ENCODE results near the gene LKAAEAR1.
"Not testable (repeated sequence)": the region's sequence is repeated elsewhere in the genome, so short reads cannot be mapped to it uniquely, and the experiment has no call there.

Gene LKAAEAR1

DNA sequence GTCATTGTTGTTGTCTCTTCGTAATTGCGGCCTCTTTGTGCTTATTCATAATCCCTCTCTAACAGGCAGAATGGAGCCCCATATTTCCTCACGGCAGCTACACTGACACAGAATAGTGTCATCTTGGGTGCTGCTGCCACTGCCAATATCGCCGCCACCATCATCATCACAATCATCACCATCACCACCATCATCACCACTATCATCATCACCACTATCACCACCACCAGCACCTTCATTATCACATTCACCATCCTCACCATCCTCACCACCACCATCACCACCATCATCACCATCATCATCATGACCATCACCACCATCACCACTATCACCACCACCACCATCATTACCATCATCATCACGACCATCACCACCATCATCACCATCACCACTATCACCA lies 12.3 kb upstream of the LKAAEAR1 start:
- DNase-seq = no peak

DNA sequence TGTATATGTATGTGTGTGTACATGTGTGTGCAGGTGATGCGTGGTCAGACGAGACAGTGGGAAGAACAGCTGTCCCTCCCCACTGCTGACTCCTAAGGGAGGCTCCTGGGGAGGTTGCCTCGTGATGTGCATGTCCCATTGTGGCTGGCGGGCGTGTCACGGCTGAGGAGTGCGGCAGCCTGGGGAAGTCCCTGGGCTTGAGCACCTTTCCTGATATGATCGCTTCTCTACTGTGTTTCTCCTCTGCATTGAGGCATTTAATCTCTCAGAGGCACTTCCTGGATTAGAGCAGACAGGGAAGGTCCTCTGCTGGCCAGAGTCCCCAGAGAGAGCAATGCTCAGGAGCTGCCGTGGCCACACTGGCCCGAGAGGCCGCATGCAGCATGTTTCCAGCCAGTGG lies 11.7 kb upstream of the LKAAEAR1 start:
- no peak for DNase-seq

DNA sequence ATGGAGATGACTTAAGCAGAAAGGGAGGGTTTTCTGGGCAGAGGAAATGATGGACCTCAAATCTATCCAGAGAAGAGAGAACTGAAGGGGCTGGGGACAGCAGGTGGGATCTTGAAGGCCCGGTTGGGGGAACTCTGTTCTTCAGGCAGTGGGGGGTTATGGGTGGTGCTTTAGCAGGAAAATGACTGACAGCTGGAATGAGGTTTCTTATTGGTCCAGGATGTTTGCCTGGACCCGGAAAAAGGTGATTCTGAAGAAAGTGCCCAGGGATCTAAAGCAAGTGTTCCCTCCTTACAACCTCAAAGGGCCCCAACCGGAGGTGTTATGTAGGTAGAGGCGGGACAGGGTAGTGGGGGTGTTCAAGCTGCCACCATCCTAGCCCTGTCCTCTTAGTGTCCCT lies 11.3 kb upstream of the LKAAEAR1 start:
- DNase-seq = no peak

DNA sequence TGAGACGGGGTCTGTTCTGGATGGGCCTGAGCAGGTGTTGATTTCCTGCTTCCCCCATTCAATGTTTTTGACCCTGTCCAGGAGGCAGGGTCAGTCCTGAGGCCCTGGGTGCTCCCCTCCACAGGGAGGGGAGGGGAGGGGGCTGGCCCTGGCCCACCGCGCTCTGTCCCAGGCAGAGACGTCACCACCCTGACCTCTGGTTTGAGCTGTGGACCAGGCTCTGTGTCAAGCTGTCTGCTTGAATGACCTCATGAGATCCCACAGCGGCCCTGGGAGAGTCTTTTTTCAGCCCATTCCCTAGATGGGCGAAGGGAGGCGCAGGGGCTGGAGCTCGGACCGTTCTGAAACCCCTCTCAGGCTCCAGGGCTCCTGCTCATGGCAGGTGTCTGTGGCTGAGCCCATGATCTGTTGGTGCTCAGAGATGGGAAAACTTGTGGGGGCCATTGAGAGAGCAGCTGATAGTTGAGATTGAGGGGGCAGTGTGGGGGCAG lies 8.9 kb upstream of the LKAAEAR1 start:
- no peak for DNase-seq

DNA sequence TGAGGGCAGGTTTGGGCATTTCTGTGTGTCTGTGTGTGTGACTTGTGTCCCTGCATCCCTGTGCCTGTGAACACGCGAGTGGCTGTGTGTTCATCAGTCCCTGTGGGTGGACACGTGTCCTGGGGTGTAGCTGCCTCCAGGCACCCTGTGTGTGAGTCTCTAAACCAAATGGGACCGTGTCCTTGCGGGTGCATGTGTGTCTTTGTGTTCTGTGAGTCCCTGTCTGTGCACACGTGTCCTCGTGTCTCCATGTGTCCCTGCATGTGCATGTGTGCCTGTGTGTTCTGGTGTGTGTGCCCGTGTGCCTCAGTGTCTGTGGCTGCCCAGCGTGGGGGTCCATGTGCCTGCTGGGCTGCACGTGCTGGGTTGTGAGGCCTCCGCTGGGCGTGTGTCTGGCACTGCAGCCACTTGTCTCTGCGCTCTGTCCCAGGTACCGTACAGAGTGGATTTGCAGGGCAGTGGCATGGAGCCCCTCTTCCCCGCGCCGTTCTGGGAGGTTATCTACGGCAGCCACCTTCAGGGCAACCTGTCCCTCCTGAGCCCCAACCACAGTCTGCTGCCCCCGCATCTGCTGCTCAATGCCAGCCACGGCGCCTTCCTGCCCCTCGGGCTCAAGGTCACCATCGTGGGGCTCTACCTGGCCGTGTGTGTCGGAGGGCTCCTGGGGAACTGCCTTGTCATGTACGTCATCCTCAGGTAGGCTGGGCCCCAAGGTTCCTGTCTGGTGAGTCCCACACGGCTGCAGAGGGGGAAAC lies 8.2 kb upstream of the LKAAEAR1 start:
- no peak for DNase-seq

DNA sequence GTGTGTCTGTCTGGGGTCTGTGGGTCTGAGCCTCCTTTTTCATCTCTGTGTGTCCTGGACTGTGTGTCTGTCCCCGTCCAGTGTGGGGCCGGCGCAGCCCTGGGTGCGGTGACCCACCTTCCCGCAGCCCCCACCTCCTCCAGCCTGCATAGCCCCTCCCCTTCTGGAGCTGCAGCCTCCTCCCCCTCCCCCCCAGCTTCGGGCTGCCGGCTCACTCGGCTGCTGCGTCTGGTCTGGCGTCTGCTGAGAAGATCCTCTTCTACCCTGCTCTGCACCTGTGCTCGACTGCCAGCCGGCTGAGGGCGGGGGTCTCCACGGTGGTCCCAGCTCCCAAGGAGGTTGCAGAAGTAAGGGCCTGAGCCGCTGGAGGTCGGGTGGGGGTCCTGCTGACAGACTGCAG lies 7.6 kb upstream of the LKAAEAR1 start:
- no peak for DNase-seq

DNA sequence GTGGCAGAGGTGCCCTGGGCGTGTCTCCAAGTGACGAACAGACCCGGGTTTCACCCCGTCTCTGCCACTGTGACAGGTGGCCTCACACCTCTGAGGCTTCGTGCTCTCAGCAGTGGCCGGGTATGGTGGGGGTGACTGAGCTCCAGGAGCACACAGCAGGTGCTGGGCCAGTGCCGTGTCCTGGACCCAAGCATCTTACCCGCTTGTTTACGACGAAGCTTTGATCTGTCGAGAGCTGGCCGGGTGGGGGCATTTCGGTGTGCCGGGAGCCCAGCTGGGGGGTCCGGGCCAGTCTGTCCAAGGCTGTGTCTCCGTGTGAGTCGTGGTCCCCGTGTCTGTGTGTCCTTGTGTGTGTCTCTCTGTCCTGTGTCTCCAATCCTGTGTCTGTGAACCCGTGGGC lies 7.1 kb upstream of the LKAAEAR1 start:
- no peak for DNase-seq

DNA sequence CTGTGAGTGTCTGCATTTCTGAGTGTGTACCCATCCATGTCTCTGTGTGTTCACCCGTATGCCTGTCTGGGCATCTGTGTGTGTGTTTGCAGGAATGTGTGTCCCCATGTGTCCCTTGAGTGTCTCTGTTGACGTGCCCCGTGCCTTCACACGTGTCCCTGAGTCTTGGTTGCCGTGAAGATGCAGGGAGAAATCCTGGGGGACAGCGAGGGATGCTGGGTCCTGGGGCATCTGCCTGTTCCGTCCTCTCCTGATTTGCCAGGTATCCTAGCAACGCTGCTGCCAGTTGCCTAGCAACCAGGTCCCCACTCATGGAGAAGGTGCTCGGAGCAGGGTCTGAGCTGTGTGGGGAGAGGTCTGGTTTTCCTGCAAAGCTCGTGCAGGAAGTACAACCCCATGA lies 6.0 kb upstream of the LKAAEAR1 start:
- DNase-seq = no peak

DNA sequence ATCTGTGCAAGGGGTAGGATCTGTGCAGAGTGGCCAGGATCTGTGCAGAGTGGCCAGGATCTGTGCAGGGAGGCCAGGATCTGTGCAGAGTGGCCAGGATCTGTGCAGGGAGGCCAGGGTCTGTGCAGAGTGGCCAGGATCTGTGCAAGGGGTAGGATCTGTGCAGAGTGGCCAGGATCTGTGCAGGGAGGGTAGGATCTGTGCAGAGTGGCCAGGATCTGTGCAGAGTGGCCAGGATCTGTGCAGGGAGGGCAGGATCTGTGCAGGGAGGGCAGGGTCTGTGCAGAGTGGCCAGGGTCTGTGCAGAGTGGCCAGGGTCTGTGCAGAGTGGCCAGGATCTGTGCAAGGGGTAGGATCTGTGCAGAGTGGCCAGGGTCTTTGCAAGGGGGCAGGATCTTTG lies 4.4 kb upstream of the LKAAEAR1 start:
- DNase-seq = not testable (repeated sequence)

DNA sequence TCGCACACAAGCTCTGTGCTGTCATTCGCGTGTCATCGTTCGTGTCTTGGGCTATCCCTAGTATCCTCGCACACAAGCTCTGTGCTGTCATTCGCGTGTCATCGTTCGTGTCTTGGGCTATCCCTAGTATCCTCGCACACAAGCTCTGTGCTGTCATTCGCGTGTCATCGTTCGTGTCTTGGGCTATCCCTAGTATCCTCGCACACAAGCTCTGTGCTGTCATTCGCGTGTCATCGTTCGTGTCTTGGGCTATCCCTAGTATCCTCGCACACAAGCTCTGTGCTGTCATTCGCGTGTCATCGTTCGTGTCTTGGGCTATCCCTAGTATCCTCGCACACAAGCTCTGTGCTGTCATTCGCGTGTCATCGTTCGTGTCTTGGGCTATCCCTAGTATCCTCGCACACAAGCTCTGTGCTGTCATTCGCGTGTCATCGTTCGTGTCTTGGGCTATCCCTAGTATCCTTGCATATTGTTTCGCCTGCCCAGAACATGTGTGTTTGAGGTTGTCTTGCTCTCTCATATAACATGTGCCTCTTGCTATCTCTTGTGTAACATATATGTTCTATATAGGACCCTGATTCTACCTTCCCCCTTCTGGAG lies 3.1 kb upstream of the LKAAEAR1 start:
- DNase-seq = not testable (repeated sequence)

DNA sequence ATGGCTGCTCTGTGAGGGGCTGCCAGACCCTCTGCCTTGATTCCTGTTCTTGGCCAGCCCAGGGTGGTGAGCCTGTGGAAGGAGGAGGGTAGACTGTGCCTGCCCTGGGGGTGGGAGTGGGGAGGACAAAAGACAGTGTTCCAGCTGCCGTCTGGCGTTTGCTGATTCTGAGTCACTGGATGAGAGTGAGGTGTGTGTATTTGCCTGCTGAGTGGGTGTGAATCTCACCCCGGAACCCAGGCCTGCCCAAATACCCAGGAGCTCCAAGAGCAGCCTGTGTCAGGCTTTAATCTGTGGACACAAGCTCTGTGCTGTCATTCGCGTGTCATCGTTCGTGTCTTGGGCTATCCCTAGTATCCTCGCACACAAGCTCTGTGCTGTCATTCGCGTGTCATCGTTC lies 2.6 kb upstream of the LKAAEAR1 start:
- no peak for DNase-seq

DNA sequence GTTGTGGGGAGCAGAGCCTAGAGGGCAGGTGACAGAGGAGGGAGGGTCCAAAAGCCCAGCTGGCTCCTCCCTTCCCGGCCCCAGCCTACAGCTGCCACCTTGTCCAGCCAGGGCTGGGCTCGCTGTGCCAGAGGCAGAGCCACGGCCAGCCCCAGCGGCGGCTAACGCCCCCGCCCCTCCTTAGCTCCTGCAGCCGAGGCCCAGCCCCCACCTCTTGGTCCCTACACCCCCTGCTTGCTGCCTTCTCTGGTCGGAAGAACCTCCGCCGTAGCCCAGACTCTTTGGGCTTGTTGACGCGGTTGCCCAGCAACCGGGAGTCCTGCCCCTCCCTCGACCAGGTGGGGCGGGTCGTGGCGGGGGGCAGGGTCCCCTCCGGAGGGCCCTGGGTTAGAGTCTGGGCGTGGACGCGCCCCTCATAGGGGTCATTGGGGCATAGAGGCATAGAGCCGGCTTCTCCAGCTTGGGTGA lies 521 bp upstream of the LKAAEAR1 start:
- no peak for DNase-seq

DNA sequence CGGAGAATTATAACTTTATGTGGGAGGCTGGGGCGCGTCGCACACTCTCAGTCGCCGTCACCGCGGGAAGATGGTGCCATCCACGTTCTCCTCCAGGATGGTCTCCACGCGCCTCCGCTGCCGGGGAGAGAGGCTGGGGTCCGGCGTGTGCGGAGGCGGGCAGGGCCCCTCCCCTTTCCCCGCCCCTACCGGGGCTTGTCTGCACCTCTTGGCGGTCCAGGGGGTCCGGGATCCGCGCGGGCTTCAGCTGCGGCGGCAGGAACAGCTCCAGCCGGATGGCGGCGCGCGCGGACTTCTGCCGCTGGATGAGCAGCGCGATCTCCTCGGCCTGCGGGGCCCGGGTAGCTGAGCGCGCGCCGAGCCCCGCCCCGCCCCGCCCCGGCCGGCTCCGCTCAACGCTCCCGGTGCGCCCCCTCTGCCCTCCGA lies 807 bp downstream of the LKAAEAR1 start:
- peak; percentile 38 for DNase-seq

DNA sequence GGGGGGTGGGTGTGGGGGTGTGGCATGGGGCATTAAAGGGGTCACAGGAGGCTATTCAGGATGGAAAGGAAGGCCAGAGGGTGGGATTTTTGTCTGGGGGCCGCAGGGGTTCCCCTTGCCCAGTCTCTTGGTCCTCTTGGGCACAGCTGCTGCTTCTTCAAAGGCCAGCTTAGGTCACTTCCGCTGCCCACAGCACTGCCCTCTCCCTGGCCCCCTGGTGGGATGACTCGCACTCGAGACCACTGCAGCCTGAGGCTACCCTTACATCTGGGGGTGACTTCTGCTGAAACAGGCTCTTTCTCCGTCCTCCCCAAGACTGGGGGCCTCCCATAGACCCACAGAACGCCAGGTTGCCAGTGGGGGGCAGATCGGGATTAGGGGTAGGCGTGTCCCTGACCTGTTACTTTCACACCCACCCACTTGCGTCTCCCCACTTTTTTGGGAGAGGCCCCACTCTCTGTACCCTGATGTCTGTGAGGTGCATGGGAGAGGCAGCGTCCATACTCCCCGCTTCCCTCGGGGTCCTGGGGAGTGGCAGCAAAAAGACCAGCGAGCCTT lies 1.3 kb downstream of the LKAAEAR1 start:
- DNase-seq = no peak

DNA sequence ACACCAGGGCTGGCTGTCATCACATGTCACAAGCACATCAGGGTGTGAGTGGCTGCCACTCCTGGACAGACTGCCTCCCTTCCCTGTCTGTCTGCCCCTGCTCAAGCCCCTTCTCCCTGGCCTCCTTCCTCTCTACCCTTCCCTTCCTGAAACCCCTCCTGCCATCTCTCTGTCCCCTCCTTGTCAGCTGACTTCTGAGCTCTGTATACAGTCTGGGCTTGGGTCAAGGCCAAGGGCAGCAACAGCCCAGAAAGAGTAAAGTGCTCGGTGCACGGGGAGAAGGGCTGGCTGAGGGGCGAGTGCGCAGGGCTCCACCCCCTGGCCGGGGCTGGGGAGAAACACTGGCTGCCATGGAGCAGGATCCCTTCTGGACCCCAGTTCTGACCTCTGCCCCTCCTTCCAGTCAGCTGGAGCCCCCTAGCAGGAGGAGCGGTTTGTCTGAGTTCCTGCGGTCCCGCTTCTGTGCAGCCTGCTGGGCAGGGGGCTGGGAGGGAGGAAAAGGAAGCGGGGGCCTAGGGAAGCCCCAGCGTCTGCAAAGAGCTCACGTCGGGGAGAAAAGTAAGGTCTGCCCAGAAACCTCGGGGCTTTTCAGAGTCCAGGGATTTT lies 2.0 kb downstream of the LKAAEAR1 start:
- no peak for DNase-seq

DNA sequence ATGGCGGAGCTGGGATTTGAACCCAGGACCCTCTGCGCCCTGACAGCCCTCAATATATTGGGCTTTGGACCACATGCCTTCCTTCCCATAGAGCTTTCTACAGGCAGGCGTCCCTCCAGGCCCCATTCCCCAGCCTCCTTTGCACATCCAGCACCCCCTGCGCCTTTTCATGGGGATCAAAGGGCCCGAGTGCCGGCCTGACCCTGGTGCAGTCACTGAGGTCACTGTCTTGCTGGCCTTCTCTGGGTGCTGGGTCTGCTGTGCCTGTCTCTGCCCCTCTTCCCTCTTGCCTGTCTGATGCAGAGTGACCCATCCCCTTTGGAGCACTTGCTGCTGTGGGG lies 2.6 kb downstream of the LKAAEAR1 start:
- no peak for DNase-seq

DNA sequence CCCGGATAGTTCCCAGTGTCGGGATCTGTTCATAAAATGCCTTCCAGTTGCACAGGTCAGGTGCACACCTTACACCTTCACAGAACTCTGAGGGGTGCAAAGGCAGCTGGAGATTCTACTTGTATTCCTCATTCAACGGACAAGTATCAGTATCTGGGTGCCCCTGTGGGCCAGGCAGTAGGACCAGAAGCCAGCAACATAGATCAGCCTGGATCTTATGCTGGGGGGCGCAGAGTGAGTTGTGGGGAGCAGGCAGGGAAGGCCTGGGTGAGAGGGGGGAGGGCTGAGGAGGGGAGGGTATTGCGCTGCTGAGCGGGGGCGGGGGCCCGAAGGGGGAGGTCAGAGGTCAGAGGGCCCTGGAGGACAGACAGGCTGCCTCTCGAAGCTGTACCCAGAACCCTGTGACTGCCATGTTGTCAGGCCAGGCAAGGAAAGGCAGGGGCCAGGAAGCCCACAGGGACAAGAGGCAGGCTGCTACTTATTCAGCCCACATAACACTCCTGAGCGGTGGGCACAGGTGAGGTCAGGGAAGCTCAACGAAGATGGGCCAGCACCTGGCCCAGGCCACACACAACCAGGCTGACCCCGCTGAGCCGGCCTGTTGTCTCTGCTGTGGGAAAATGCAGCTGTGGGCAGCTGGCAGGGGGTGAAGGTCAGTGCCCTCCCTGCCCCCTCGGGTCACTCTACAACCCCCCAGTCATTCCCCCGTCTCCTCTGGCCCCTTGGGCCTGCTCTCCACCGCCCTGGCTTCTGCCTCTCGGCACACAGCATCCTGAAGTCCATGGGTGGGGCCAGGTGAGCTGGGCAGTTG lies 3.2 kb downstream of the LKAAEAR1 start:
- no peak for DNase-seq

DNA sequence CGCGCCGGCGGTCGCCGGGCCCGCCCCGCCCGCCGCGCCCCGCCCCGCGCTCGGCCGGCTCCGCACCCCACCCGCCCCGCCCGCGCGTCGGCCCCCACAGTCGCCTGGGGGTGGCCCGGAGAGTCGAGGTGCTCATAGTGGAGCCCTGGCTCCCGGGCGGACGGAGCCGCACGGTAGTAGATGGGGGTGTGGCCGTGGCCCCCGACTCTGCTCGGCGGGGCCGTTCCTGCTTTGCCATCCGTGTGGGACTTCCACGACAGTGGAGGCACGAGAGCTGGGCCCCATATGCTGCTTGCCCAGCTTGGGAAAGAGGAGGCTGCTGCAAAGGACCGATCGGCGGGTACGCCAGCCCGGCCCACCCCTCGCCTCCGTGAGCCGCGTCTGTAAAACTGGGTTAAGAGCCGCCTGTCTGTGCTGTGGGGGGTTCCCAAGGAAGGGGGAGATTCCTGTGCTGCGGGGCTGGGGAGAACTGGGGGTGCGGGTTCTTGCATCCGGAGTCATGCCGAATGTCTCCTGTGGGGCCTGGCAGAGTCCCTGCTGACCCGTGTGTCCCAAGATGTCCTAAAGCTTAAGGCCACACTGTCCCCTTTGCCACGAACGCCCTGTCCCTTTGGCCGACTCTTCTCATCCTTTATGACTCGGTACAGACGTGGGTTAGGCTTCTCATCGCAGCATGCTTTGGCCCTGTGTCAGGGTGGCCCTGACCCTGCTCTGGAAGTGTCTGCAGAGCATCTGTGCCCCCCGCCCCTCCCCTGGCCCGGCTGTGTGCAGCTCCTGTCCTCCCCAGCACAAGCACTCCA lies 4.0 kb downstream of the LKAAEAR1 start, which contains the start of gene OPRL1:
OPRL1 (plus strand) TSS at position 70 of the 800 bp plus-strand sequence. CDS start 12,639 bp downstream, outside the sequence.
- DNase-seq = no peak

DNA sequence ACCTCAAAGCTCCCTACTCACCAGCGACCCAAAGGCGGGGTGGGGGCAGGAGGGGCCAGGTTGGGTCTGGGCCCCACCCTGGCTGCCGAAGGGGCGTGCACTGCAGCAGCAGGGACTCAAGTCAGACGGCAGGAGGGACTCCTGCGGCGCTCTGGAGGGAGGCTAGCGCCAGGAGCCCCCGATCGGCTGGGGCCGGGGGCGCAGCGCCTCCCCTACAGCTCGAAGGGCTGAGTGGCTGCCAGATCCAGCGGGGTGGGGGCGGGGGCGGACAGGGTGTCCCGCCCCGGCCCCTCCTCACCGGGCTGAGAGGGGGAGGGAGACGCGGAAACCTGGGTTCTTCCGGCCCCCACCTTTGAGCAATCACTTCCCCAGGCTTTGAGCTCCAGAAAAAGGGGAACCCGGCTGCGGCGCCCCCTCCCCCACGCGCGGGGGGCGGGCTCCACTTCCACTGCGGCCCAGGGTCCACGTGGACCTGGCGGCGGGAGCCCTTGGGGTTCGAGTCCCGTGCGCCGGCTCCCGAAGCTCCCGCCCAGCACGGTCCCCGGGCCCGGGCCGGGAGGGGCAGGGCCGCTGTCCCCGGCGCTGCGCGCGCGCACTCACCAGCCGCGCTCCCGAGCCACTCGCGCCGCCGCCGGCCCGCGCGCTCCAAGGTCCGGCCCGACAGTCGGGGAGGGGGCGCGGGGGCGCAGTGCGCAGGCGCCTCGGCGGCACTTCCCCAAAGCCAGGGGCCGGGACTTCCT lies 4.8 kb downstream of the LKAAEAR1 start, which contains the start of gene RGS19:
RGS19 (minus strand) TSS at position 246 of the 740 bp plus-strand sequence. CDS start 2,632 bp downstream, outside the sequence.
- DNase-seq = no peak

DNA sequence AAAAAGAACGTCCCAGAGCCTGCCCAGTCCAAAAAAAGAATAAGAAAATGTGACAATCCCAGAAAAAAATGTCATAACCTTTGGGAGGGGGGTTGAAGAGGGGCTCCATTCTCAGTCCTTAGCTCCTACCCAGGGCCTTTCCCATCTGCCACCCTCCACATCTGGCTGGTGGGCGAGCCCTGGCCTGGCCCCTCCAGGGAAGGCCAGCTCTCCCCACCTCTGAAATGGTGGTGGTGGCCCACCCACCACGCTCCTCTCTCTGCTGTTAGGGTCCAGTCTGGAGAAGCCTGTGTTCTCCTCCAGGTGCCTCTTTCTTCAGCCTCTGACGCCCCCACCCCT lies 5.3 kb downstream of the LKAAEAR1 start:
- no peak for DNase-seq

DNA sequence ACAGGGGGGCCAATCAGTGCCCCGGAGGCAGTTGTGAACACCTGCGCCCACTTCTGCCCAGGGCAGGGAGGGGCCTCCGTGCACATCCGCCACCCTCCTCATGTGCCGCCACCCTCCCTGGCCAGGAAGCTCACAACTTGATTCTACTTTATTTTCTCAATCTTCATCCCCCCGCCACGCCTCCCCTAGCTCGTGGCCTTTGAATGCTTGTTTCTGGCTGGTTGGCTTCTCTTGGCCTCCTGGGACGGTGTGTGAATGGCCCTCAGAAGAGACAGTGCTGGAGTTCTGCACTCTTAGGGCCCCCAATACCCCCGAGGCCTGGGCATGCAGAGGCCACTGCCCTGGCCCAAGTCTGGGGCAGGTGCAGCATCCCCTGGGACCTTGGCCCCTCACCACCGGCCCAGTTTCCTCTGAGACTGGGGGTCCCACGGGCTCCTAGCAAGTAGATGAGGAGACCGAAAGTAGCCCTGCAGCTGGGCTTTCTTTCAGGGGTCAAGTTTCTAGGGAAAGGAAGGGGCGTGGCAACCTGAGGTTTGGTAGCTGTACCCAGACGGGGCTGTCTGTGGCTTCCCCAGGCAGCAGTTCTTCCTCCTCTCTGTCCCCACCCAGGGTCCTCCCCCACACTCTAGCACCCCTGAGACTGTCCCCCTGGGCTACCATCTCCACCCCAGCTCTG lies 6.2 kb downstream of the LKAAEAR1 start:
- no peak for DNase-seq

All from amniotic stem cell (primary cell).